ENCODE measurements around the gene MYLK4.

- TF ChIP-seq POLR2A (IDR thresholded peaks at IDR 0.05) = no peak
- TF ChIP-seq CTCF (IDR thresholded peaks at IDR 0.05 in 4 of 5, conservative IDR thresholded peaks at IDR 0.05 in 1 of 5) = no peak
Measured at GRCh38 chr6:2796861-2797260, 46.1 kb upstream of the MYLK4 start.

Measured in gastrocnemius medialis (tissue), 4 donors.